H1 (cell line): ENCODE measurements around the gene PACSIN1. TPM values are rescaled to one million over a fixed set of nuclear protein-coding genes. Genes with fewer than 3 reads are reported as not detected.

Experiments
- CTCF ChIA-PET: fragments of 300-600 bp; sonication (Branson Sonifier 250); formaldehyde crosslinking; loops from one replicate; lab custom pipeline; 2021; ENCODE audit not compliant: partially characterized antibody; lab: Charles Lee
- POLR2A ChIA-PET: fragments of 300-600 bp; sonication (Branson Sonifier 250); formaldehyde crosslinking; loops from one replicate; lab custom pipeline; 2021; ENCODE audit warnings: inconsistent platforms; ENCODE audit not compliant: partially characterized antibody; lab: Charles Lee
- DNase-seq, 2 experiments: peaks; one replicate each; pipeline versions ENCODE4 v3.0.0 to v3.0.0-alpha.2; 2010 to 2022; ENCODE audit warnings: low spot score in 2 of 2, low read depth in 1 of 2, mixed read lengths in 1 of 2
- FAIRE-seq: peaks from 2 replicates; lab custom pipeline; 2011; peaks lifted over from hg19 to GRCh38; lab: Jason Lieb, UNC
- H2AFZ ChIP-seq: 2 replicates; pipeline ENCODE4 v1.8.1; 2012; ENCODE audit warnings: low read length, inconsistent platforms
- H2AK5ac ChIP-seq: 2 replicates; pipeline ENCODE4 v1.6.1; 2013; ENCODE audit warnings: low read depth, low read length
- H2BK120ac ChIP-seq: replicated peaks from 2 replicates; pipeline ENCODE3; 2013; ENCODE audit warnings: low read depth, low read length, inconsistent platforms
- H2BK12ac ChIP-seq: 2 replicates; pipeline ENCODE4 v1.6.1; 2013; ENCODE audit warnings: low read depth, low read length
- H2BK15ac ChIP-seq: 2 replicates; pipeline ENCODE4 v1.6.1; 2013; ENCODE audit warnings: low read length
- H2BK20ac ChIP-seq: 2 replicates; pipeline ENCODE4 v1.6.1; 2013; ENCODE audit warnings: low read length
- H2BK5ac ChIP-seq: 2 replicates; pipeline ENCODE4 v1.6.1; 2013; ENCODE audit warnings: low read depth, low read length
- H3K14ac ChIP-seq: 2 replicates; pipeline ENCODE4 v1.6.1; 2013; ENCODE audit warnings: inconsistent platforms; ENCODE audit not compliant: insufficient read length
- H3K18ac ChIP-seq: 2 replicates; pipeline ENCODE4 v1.6.1; 2013; ENCODE audit warnings: low read length; ENCODE audit errors: extremely low read depth
- H3K23ac ChIP-seq: 2 replicates; pipeline ENCODE4 v1.6.1; 2013; ENCODE audit warnings: inconsistent platforms; ENCODE audit not compliant: insufficient read length
- H3K23me2 ChIP-seq: 2 replicates; pipeline ENCODE4 v1.6.1; 2013; ENCODE audit warnings: low read depth, low read length
- H3K27ac ChIP-seq: 2 replicates; pipeline ENCODE4 v1.6.1; 2011; ENCODE audit warnings: low read depth, low read length, inconsistent platforms
- H3K27me3 ChIP-seq, 4 experiments: replicated peaks in 1 of 4; 1 replicate in 1 of 4; 2 replicates in 3 of 4; pipeline versions ENCODE4 v1.6.1 to v1.8.1; 2011 to 2013; ENCODE audit warnings: low read length in 3 of 4, mild to moderate bottlenecking in 3 of 4, inconsistent platforms in 2 of 4, mixed read lengths in 2 of 4, moderate library complexity in 1 of 4; ENCODE audit not compliant: control insufficient read depth in 3 of 4, insufficient read depth in 3 of 4; ENCODE audit errors: extremely low read depth in 1 of 4
- H3K36me3 ChIP-seq, 4 experiments: 2 replicates each; pipeline versions ENCODE4 v1.6.1 to v1.8.1; 2011 to 2013; ENCODE audit warnings: mild to moderate bottlenecking in 4 of 4, low read length in 3 of 4, moderate library complexity in 2 of 4, control low read depth in 1 of 4, inconsistent platforms in 1 of 4; ENCODE audit not compliant: insufficient read depth in 4 of 4, control insufficient read depth in 2 of 4
- H3K4ac ChIP-seq: replicated peaks from 2 replicates; pipeline ENCODE3; 2013; ENCODE audit warnings: low read length, low read depth, mixed read lengths, inconsistent platforms; ENCODE audit not compliant: insufficient read length
- H3K4me1 ChIP-seq, 4 experiments: replicated peaks in 1 of 4; 1 replicate in 1 of 4; 2 replicates in 3 of 4; pipeline versions ENCODE4 v1.6.1 to v1.8.1; 2011 to 2013; ENCODE audit warnings: low read length in 3 of 4, inconsistent platforms in 2 of 4, mixed read lengths in 1 of 4; ENCODE audit not compliant: insufficient read depth in 4 of 4, control insufficient read depth in 3 of 4
- H3K4me2 ChIP-seq, 2 experiments: 2 replicates each; pipeline versions ENCODE4 v1.6.1 to v1.8.1; 2011 to 2013; ENCODE audit warnings: low read depth in 2 of 2, low read length in 2 of 2, control low read depth in 1 of 2, inconsistent platforms in 1 of 2, mild to moderate bottlenecking in 1 of 2; ENCODE audit not compliant: insufficient read depth in 1 of 2
- H3K4me3 ChIP-seq, 4 experiments: fragments of 200-600, 300-600 bp in 1 of 4; sonication (generic), shearing (Covaris generic), sonication (Bioruptor Twin) in 1 of 4; 2 replicates each; pipeline versions ENCODE4 v1.5.1 to v1.8.1; 2011 to 2016; ENCODE audit warnings: low read length in 4 of 4, low read depth in 3 of 4, control low read depth in 2 of 4, inconsistent platforms in 2 of 4, mild to moderate bottlenecking in 2 of 4, mixed read lengths in 1 of 4, moderate library complexity in 1 of 4; ENCODE audit not compliant: insufficient read depth in 2 of 4; ENCODE audit errors: extremely low read depth in 1 of 4
- H3K56ac ChIP-seq: replicated peaks from 2 replicates; pipeline ENCODE3; 2013; ENCODE audit warnings: low read depth, mild to moderate bottlenecking, mixed read lengths, low read length, inconsistent platforms; ENCODE audit not compliant: insufficient read length
- H3K79me1 ChIP-seq: 2 replicates; pipeline ENCODE4 v1.6.1; 2013; ENCODE audit warnings: low read depth, low read length, control low read depth
- H3K79me2 ChIP-seq, 2 experiments: 2 replicates each; pipeline versions ENCODE4 v1.6.1 to v1.8.1; 2012 to 2013; ENCODE audit warnings: low read length in 2 of 2, mild to moderate bottlenecking in 2 of 2, inconsistent platforms in 1 of 2; ENCODE audit not compliant: insufficient read depth in 2 of 2, control insufficient read depth in 1 of 2
- H3K9ac ChIP-seq, 4 experiments: replicated peaks in 1 of 4; 1 replicate in 1 of 4; 2 replicates in 3 of 4; pipeline versions ENCODE4 v1.6.1 to v1.8.1; 2011 to 2013; ENCODE audit warnings: low read depth in 3 of 4, low read length in 3 of 4, control low read depth in 2 of 4, mild to moderate bottlenecking in 2 of 4, moderate library complexity in 2 of 4, inconsistent platforms in 1 of 4; ENCODE audit errors: extremely low read depth in 1 of 4
- H3K9me3 ChIP-seq, 2 experiments: 2 replicates each; pipeline versions ENCODE4 v1.6.1 to v1.8.1; 2012 to 2013; ENCODE audit warnings: mild to moderate bottlenecking in 2 of 2, moderate library complexity in 2 of 2, control low read depth in 1 of 2, inconsistent platforms in 1 of 2, low read depth in 1 of 2, low read length in 1 of 2, mixed read lengths in 1 of 2; ENCODE audit not compliant: insufficient read depth in 2 of 2
- H4K20me1 ChIP-seq, 2 experiments: replicated peaks in 1 of 2; 2 replicates each; pipeline versions ENCODE3 to v1.8.1; 2011 to 2013; ENCODE audit warnings: inconsistent platforms in 2 of 2, low read length in 2 of 2, mild to moderate bottlenecking in 1 of 2; ENCODE audit not compliant: insufficient read depth in 2 of 2, control insufficient read depth in 1 of 2
- H4K5ac ChIP-seq: 2 replicates; pipeline ENCODE4 v1.6.1; 2013; ENCODE audit warnings: low read length, low read depth, mixed read lengths, inconsistent platforms; ENCODE audit not compliant: insufficient read length
- H4K8ac ChIP-seq: 2 replicates; pipeline ENCODE4 v1.8.0; 2013; ENCODE audit warnings: mild to moderate bottlenecking, moderate library complexity, low read length, inconsistent platforms; ENCODE audit not compliant: insufficient read depth; ENCODE audit errors: extremely low read depth
- H4K91ac ChIP-seq: replicated peaks from 2 replicates; pipeline ENCODE3; 2013; ENCODE audit warnings: low read length, mixed read lengths, inconsistent platforms; ENCODE audit not compliant: insufficient read length
- CHD1 ChIP-seq: IDR thresholded peaks from 2 replicates; pipeline ENCODE4 v1.6.1; 2012; ENCODE audit warnings: low read depth, low read length, improper control_type of control experiment
- MAX ChIP-seq: IDR thresholded peaks from 2 replicates; pipeline ENCODE4 v1.6.1; 2012; ENCODE audit warnings: inconsistent platforms
- PHF8 ChIP-seq: fragments of 200-600 bp; sonication (generic); conservative IDR thresholded peaks from 2 replicates; pipeline ENCODE4 v1.7.1; 2012; ENCODE audit warnings: low read depth, mild to moderate bottlenecking, inconsistent platforms, low read length, moderate library complexity
- RBBP5 ChIP-seq: IDR thresholded peaks from 2 replicates; pipeline ENCODE4 v1.7.1; 2012; ENCODE audit warnings: low read depth, mild to moderate bottlenecking, inconsistent platforms, low read length, moderate library complexity, borderline replicate concordance
- RXRA ChIP-seq: IDR thresholded peaks from 2 replicates; pipeline ENCODE4 v1.6.1; 2011; ENCODE audit warnings: low read depth, mild to moderate bottlenecking, low read length, moderate library complexity; ENCODE audit not compliant: insufficient read depth
- SAP30 ChIP-seq: fragments of 300-600 bp; sonication (generic); IDR thresholded peaks from 2 replicates; pipeline ENCODE4 v1.7.1; 2012; ENCODE audit warnings: low read length, moderate library complexity, mild to moderate bottlenecking, inconsistent platforms; ENCODE audit not compliant: insufficient read depth, insufficient replicate concordance
- SIX5 ChIP-seq: IDR thresholded peaks from 2 replicates; pipeline ENCODE4 v1.6.1; 2011; ENCODE audit warnings: mild to moderate bottlenecking, low read depth, low read length
- SP2 ChIP-seq: IDR thresholded peaks from 2 replicates; pipeline ENCODE4 v1.6.1; 2012; ENCODE audit warnings: mild to moderate bottlenecking, low read length, inconsistent platforms
- SP4 ChIP-seq: IDR thresholded peaks from 2 replicates; pipeline ENCODE4 v1.6.1; 2012; ENCODE audit warnings: low read length, inconsistent platforms
- TBP ChIP-seq: IDR thresholded peaks from 2 replicates; pipeline ENCODE4 v1.6.1; 2011; ENCODE audit warnings: low read depth, low read length, improper control_type of control experiment
- ZNF274 ChIP-seq: IDR thresholded peaks from 2 replicates; pipeline ENCODE4 v1.7.0; 2012; ENCODE audit warnings: low read length, borderline replicate concordance; ENCODE audit errors: extremely low read depth
- WGBS, 2 experiments: shearing (Covaris generic) in 1 of 2; methylation state at CpG; one replicate each; pipeline versions ENCODE4 v1.1.6 to v1.1.7; 2013 to 2015; ENCODE audit warnings: low lambda C conversion rate in 2 of 2, mixed read lengths in 2 of 2, inconsistent platforms in 1 of 2, low coverage in 1 of 2, missing lambda C conversion rate in 1 of 2; ENCODE audit not compliant: insufficient replicate concordance in 2 of 2, insufficient coverage in 1 of 2, insufficient read length in 1 of 2; ENCODE audit errors: extremely low coverage in 1 of 2, missing lambda C conversion rate in 1 of 2; 5-methylcytosine and 5-hydroxymethylcytosine counted together
- polyA plus RNA-seq, 7 experiments: library from polyadenylated mRNA; depleted of rRNA in 3 of 7; stranded (reverse) in 5 of 7; unstranded in 2 of 7; fragments of >200 nt in 5 of 7; fragments of 200-250 nt in 2 of 7; gene quantifications; 1 replicate in 5 of 7; 2 replicates in 1 of 7; 4 replicates in 1 of 7; pipeline versions ENCODE4 v1.2.1 to v1.2.3, GENCODE V29; 2011 to 2013; ENCODE audit warnings: missing spikeins in 2 of 7, mixed read lengths in 2 of 7
- total RNA-seq: library from RNA; stranded (reverse); fragmentation: NEBNext Ultra II Directional; extraction: Animal tissue kit (Norgen Biotek cat#: 25700); gene quantifications from 2 replicates; pipeline ENCODE4 v1.2.1, GENCODE V29; 2021

Gene PACSIN1
- total and polyA plus RNA-seq, 2 of the 8 experiments (the other 6 are each of a cell fraction or from before 2014, with no cell fraction given) = 5.9 to 11.1 TPM

- Histone ChIP-seq H4K91ac (no peak overlapping the region), H4K8ac (no peak overlapping the region), H3K9me3 (no peaks in the 10 kb centered on the region), H3K4ac (no peak overlapping the region), H3K56ac (no peak overlapping the region), H2BK15ac (no peak overlapping the region; the same call in 1 of the 2 replicates), H2BK5ac (no peak overlapping the region), H3K4me1 (peaks cover 0 to 9% (median 5%) of the 10 kb centered on the region in 4 experiments; a peak in 5 of 7 replicates), H3K27ac (no peak overlapping the region), H3K23me2 (peaks cover 12% of the 10 kb centered on the region), H2AFZ (no peak overlapping the region), H3K9ac (no peak overlapping the region), H3K79me1 (no peaks in the 10 kb centered on the region), H4K5ac (no peak overlapping the region), H3K4me2 (no peak overlapping the region), H4K20me1 (peaks cover 0 to 3% of the 10 kb centered on the region in 2 experiments), H3K4me3 (no peak overlapping the region), H2AK5ac (no peak overlapping the region), H3K14ac (no peak overlapping the region), H2BK20ac (no peak overlapping the region), H3K23ac (no peak overlapping the region), H2BK120ac (no peak overlapping the region), H3K27me3 (peaks cover 0 to 6% (median 1%) of the 10 kb centered on the region in 4 experiments; a peak in 2 of 7 replicates), H3K79me2 (no peaks in the 10 kb centered on the region), H3K18ac (no peak overlapping the region), H3K36me3 (no peaks in the 10 kb centered on the region), H2BK12ac (no peak overlapping the region)
- WGBS, 2 experiments = 73% methylated on average over 4 of the region's 4 CpGs; no CpG with 5 or more reads in 1 of the 2 experiments
- ChIA-PET CTCF (interaction anchor here (0.6 to 2.1 kb wide), 4 partner anchors 9 to 59 kb away, joined by 4 to 11 read pairs (median 6); no protein-coding TSS in a partner anchor), POLR2A (interaction anchor here (1.5 kb wide), 1 partner anchor 10 kb away, joined by 5 read pairs; no protein-coding TSS in a partner anchor)
- no peak for FAIRE-seq
- TF ChIP-seq PHF8 (no peak), SAP30 (no peak), CHD1 (no peak), TBP (no peak), ZNF274 (no peak), SP4 (no peak), RXRA (no peak), MAX (no peak), RBBP5 (no peak), SP2 (no peak), SIX5 (no peak)
- DNase-seq = no peak
These were observed 52.9 kb downstream of the PACSIN1 start for GRCh38 chr6:34518669-34519365.
